ENCODE measurements around the gene FAM13B.
"Not testable (repeated sequence)": the region's sequence is repeated elsewhere in the genome, so short reads cannot be mapped to it uniquely, and the experiment has no call there.

FAM13B gene

DNA sequence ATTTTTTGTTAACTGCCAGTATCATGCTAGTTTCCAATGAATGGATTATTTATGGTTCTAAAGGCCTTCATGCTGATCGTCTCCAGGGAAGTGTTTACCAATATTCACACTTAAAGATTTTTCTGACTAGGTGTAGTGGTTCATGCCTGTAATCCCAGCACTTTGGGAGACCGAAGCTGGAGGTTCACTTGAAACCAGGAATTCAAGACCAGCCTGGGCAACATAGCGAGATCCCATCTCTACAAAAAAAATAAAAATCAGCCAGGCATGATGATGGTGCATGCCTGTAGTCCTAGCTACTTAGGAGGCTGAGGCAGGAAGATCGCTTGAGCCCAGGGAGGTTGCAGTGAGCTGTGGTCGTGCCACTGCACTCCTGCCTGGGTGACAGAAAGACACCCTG lies 43.5 kb downstream of the FAM13B start:
- Histone ChIP-seq H4K20me1 (ENCODE audit: insufficient read depth, low read length) (no peaks in the 10 kb centered on the region), H3K27ac (ENCODE audit: low read depth, low read length, poor library complexity, severe bottlenecking) (no peak overlapping the region), H3K79me2 (ENCODE audit: insufficient read depth, low read length) (no peaks in the 10 kb centered on the region; the same call in 1 of the 2 replicates), H3K9me2 (ENCODE audit: low read depth, low read length) (no peaks in the 10 kb centered on the region), H3K4me1 (ENCODE audit: insufficient read depth, low read length, severe bottlenecking) (no peaks in the 10 kb centered on the region), H3K4me2 (ENCODE audit: low read length) (no peak overlapping the region), H3K36me3 (ENCODE audit: insufficient read depth, low read length) (peaks cover 27% of the 10 kb centered on the region; the same call in 1 of the 2 replicates), H3F3A (ENCODE audit: insufficient read depth, low read length) (no peaks in the 10 kb centered on the region), H3K9ac (ENCODE audit: low read length) (no peak overlapping the region), H2AFZ (ENCODE audit: low read length) (no peak overlapping the region), H3K9me3 (ENCODE audit: low read length) (no peaks in the 10 kb centered on the region), H3K4me3 (ENCODE audit: low read depth, low read length, poor library complexity, severe bottlenecking) (no peak overlapping the region), H3K27me3 (ENCODE audit: insufficient read depth, low read length) (no peaks in the 10 kb centered on the region)
- no peak for TF ChIP-seq EZH2 (IDR thresholded peaks at IDR 0.05; ENCODE audit: borderline replicate concordance, low read length)
- TF ChIP-seq CTCF (IDR thresholded peaks at IDR 0.05; ENCODE audit: low read length) = no peak

GRCh38 chr5:137975208-137975607 lies 57.7 kb downstream of the FAM13B start:
- H3K9me2 ChIP-seq (ENCODE audit: low read depth, low read length) = no peaks in the 10 kb centered on the region
- no peaks in the 10 kb centered on the region for H3K27me3 ChIP-seq (ENCODE audit: insufficient read depth, low read length)
- H3K9ac ChIP-seq (ENCODE audit: low read length) = no peak overlapping the region
- TF ChIP-seq EZH2 (IDR thresholded peaks at IDR 0.05; ENCODE audit: borderline replicate concordance, low read length) = no peak
- TF ChIP-seq CTCF (IDR thresholded peaks at IDR 0.05; ENCODE audit: low read length) = no peak
- H3K4me1 ChIP-seq (ENCODE audit: insufficient read depth, low read length, severe bottlenecking) = no peaks in the 10 kb centered on the region
- peaks cover 26% of the 10 kb centered on the region for H3K36me3 ChIP-seq (ENCODE audit: insufficient read depth, low read length)
- H3K27ac ChIP-seq (ENCODE audit: low read depth, low read length, poor library complexity, severe bottlenecking) = no peak overlapping the region
- H4K20me1 ChIP-seq (ENCODE audit: insufficient read depth, low read length) = no peaks in the 10 kb centered on the region
- H3K4me3 ChIP-seq (ENCODE audit: low read depth, low read length, poor library complexity, severe bottlenecking) = no peak overlapping the region
- H3K79me2 ChIP-seq (ENCODE audit: insufficient read depth, low read length) = no peaks in the 10 kb centered on the region
- H3K9me3 ChIP-seq (ENCODE audit: low read length) = peaks cover 5% of the 10 kb centered on the region; the same call in 1 of the 2 replicates
- no peak overlapping the region for H2AFZ ChIP-seq (ENCODE audit: low read length)
- no peaks in the 10 kb centered on the region for H3F3A ChIP-seq (ENCODE audit: insufficient read depth, low read length)
- no peak overlapping the region for H3K4me2 ChIP-seq (ENCODE audit: low read length)

DNA sequence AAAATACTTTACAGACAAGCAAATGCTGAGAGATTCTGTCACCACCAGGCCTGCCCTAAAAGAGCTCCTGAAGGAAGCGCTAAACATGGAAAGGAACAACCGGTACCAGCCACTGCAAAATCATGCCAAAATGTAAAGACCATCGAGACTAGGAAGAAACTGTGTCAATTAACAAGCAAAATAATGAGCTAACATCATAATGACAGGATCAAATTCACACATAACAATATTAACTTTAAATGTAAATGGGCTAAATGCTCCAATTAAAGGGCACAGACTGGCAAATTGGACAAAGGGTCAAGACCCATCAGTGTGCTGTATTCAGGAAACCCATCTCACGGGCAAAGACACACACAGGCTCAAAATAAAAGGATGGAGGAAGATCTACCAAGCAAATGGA lies 62.5 kb downstream of the FAM13B start:
- peaks cover 32% of the 10 kb centered on the region for H3K36me3 ChIP-seq (ENCODE audit: insufficient read depth, low read length)
- H3K4me2 ChIP-seq (ENCODE audit: low read length); H3K4me1 ChIP-seq (ENCODE audit: insufficient read depth, low read length, severe bottlenecking); H3K9ac ChIP-seq (ENCODE audit: low read length); H3K79me2 ChIP-seq (ENCODE audit: insufficient read depth, low read length); H3K27me3 ChIP-seq (ENCODE audit: insufficient read depth, low read length); H3K9me3 ChIP-seq (ENCODE audit: low read length); H2AFZ ChIP-seq (ENCODE audit: low read length); H3K4me3 ChIP-seq (ENCODE audit: low read depth, low read length, poor library complexity, severe bottlenecking); H3K9me2 ChIP-seq (ENCODE audit: low read depth, low read length); H4K20me1 ChIP-seq (ENCODE audit: insufficient read depth, low read length); H3F3A ChIP-seq (ENCODE audit: insufficient read depth, low read length); H3K27ac ChIP-seq (ENCODE audit: low read depth, low read length, poor library complexity, severe bottlenecking): not testable (repeated sequence)

GRCh38 chr5:137960819-137961218 lies 72.1 kb downstream of the FAM13B start:
- no peaks in the 10 kb centered on the region for H3K9me3 ChIP-seq (ENCODE audit: low read length)
- no peak overlapping the region for H2AFZ ChIP-seq (ENCODE audit: low read length)
- H3K4me2 ChIP-seq (ENCODE audit: low read length) = no peak overlapping the region
- H3K9ac ChIP-seq (ENCODE audit: low read length) = no peak overlapping the region
- no peaks in the 10 kb centered on the region; the same call in 1 of the 2 replicates for H3F3A ChIP-seq (ENCODE audit: insufficient read depth, low read length)
- H3K4me3 ChIP-seq (ENCODE audit: low read depth, low read length, poor library complexity, severe bottlenecking) = no peak overlapping the region
- H3K79me2 ChIP-seq (ENCODE audit: insufficient read depth, low read length) = no peaks in the 10 kb centered on the region
- H3K27ac ChIP-seq (ENCODE audit: low read depth, low read length, poor library complexity, severe bottlenecking) = no peak overlapping the region
- H3K9me2 ChIP-seq (ENCODE audit: low read depth, low read length) = no peaks in the 10 kb centered on the region
- H3K4me1 ChIP-seq (ENCODE audit: insufficient read depth, low read length, severe bottlenecking) = no peaks in the 10 kb centered on the region
- H4K20me1 ChIP-seq (ENCODE audit: insufficient read depth, low read length) = no peaks in the 10 kb centered on the region
- peaks cover 65% of the 10 kb centered on the region; the same call in 1 of the 2 replicates for H3K36me3 ChIP-seq (ENCODE audit: insufficient read depth, low read length)
- H3K27me3 ChIP-seq (ENCODE audit: insufficient read depth, low read length) = no peaks in the 10 kb centered on the region
- no peak for TF ChIP-seq EZH2 (IDR thresholded peaks at IDR 0.05; ENCODE audit: borderline replicate concordance, low read length)
- TF ChIP-seq CTCF (IDR thresholded peaks at IDR 0.05; ENCODE audit: low read length) = no peak

All from OCI-LY1 (cell line).